HS-5 (cell line): ENCODE measurements around the gene EGLN2.
"Not testable (repeated sequence)": the region's sequence is repeated elsewhere in the genome, so short reads cannot be mapped to it uniquely, and the experiment has no call there.

Experiments used
- DNase-seq: peaks from one replicate; pipeline ENCODE4 v3.0.0-alpha.2; 2012; ENCODE audit warnings: low read depth

Gene EGLN2

GRCh38 chr19:40798683-40799557 is at the start of gene EGLN2:
Gene EGLN2, plus strand, starts transcription at chr19:40799191. Its CDS starts 1,382 bp downstream, at chr19:40800573.
- peak; percentile 95 for DNase-seq

- peak; percentile 99 for DNase-seq
Measured at GRCh38 chr19:40750058-40750873, 48.7 kb upstream of the EGLN2 start, which contains the start of gene ACTMAP. Gene ACTMAP, minus strand, starts transcription at chr19:40750477. Its CDS starts 674 bp downstream, at chr19:40749803.

DNA sequence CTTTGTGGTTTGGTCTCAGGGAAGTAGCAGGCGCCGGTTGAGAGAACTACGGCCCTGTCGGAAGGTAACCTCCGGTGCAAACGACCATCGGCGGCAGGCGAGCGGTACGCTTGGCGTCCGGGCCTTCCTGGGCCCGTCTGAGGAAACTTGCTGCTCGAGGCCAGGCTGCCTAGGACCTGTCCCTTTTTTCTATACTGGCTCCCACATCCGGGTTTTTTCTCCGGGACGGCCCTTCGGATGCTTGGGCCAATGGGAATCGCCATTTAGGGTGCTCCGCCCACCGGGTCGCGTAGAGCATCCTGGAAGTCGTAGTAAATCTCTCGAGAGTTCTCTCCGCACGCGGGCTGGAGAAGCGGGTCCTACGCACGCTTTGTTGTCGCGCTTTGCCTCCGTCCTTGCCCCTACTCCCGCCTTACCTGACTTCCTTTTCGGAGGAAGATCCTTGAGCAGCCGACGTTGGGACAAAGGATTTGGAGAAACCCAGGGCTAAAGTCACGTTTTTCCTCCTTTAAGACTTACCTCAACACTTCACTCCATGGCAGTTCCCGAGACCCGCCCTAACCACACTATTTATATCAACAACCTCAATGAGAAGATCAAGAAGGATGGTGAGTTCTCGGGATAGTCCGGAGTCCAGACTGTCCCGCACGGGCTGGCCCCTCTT is 48.0 kb upstream of the EGLN2 start, which contains the start of gene SNRPA:
TSS of gene SNRPA (plus strand) at position 330 of the 664 bp plus-strand sequence. CDS start at position 536, 206 bp downstream.
- DNase-seq, result peak; percentile 94

GRCh38 chr19:40752257-40752781 is 46.7 kb upstream of the EGLN2 start:
- no peak for DNase-seq

DNA sequence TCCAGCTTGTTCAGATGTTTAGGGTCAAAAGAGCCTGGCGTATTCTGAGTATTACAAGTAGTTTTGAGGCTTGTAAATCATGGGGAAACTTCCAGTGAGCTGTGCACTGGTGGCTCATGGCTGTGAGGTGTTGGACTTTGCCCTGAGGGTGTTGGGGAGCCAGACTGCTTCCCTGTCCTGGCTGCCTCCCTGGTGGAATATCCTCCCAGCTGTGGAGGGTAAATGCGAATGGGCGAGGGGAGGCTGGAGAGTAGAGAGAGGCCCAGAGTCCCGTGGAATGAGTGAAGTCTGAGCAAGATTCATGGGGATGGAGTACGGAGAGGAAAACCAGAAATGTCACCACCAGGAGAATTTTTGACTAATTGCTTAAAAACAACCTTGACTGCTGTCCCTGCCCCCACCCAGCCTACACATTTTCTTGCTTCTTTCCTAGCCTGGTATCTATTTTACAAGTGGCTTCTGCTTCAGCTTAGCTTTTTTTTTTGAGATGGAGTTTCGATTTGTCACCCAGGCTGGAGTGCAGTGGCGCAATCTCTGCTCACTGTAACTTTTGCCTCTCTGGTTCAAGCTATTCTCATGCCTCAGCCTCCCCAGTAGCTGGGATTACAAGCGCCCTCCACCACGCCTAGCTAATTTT is 44.3 kb upstream of the EGLN2 start:
- DNase-seq, result no peak

- DNase-seq, result no peak
Measured at GRCh38 chr19:40755248-40755624, 43.8 kb upstream of the EGLN2 start.

- DNase-seq, result no peak
Measured at GRCh38 chr19:40755791-40756190, 43.2 kb upstream of the EGLN2 start.

GRCh38 chr19:40756502-40757110 is 42.4 kb upstream of the EGLN2 start:
- no peak for DNase-seq

- DNase-seq, result no peak
Measured at GRCh38 chr19:40758491-40758890, 40.5 kb upstream of the EGLN2 start.

DNA sequence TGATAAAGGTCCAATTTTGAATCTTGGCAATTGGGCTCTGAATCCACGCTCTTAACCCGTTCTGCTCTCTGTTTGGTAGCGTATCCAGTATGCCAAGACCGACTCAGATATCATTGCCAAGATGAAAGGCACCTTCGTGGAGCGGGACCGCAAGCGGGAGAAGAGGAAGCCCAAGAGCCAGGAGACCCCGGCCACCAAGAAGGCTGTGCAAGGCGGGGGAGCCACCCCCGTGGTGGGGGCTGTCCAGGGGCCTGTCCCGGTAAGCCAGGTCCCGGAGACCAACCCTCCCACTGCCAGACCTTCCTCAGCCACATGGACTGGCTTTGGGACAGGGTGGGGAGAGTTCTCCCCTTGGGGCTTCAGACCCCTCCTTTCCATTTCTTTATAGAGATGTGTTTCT is 39.6 kb upstream of the EGLN2 start:
- no peak for DNase-seq

DNA sequence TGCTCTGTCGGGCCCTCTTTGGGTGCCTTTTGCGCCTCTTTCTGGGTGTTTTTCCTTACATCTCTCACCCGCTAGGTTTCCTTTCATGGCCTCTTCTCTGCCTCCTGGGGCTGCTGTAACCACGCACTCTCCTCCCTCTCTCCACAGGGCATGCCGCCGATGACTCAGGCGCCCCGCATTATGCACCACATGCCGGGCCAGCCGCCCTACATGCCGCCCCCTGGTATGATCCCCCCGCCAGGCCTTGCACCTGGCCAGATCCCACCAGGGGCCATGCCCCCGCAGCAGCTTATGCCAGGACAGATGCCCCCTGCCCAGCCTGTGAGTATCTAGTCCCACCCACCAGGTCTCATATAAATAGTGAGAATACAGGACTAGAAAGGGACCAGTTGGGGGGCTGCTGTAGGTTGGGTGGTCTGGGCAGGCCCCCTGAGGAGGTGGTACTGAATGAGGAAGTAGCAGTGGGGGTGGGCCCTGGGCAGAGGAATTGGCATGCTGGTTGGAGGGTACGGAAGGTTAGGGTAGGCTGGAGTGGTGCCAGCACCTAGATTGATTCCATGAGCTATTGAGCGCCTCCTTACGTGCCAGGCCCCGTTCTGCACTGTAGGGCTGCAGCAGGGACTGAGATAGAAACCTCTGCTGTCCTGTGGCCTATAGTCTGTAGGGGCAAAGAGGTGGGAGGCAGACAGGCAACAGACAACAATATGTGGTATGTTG is 36.1 kb upstream of the EGLN2 start:
- DNase-seq, result no peak

- DNase-seq, result no peak
Measured at GRCh38 chr19:40763526-40763925, 35.5 kb upstream of the EGLN2 start.

DNA sequence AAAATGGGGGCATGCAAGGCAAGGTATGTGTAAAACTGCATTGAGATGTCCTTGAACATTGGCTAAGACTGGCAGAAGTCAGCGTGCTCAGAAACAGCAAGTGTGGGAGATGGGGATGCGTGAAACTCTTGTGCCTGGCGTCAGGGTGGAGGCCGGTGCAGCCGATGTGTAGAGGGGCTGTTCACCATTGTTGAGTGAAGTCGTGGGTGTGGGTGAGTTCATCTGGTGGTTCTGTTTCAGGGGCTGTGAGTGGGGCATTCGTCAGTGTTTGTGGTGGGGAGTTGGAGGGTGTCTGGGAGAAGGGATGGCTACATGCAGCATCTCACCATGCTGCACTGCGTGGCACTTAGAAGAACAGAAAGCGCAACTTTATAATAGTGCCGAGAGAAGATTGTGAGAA is 35.0 kb upstream of the EGLN2 start:
- no peak for DNase-seq

GRCh38 chr19:40766385-40766784 is 32.6 kb upstream of the EGLN2 start:
- not testable (repeated sequence) for DNase-seq

DNA sequence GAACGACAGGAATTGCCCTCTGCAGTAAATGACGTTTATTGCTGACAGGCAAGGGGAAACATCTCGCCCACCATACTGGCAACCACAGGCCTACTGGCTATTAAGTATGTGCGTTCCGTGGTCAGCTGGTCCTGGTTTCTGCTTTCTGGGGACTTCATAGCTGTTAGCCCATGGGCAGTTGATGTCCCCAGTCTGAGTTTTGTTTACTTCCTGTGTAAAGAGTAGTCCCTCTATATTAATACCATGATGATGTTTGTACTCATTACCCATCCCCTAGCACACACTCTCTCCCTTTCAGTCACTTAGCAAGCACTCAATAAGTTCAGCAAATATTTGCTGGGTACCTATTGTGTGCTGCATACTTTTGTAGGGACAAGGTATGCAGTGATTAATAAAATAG is 30.1 kb upstream of the EGLN2 start:
- DNase-seq, result no peak

DNA sequence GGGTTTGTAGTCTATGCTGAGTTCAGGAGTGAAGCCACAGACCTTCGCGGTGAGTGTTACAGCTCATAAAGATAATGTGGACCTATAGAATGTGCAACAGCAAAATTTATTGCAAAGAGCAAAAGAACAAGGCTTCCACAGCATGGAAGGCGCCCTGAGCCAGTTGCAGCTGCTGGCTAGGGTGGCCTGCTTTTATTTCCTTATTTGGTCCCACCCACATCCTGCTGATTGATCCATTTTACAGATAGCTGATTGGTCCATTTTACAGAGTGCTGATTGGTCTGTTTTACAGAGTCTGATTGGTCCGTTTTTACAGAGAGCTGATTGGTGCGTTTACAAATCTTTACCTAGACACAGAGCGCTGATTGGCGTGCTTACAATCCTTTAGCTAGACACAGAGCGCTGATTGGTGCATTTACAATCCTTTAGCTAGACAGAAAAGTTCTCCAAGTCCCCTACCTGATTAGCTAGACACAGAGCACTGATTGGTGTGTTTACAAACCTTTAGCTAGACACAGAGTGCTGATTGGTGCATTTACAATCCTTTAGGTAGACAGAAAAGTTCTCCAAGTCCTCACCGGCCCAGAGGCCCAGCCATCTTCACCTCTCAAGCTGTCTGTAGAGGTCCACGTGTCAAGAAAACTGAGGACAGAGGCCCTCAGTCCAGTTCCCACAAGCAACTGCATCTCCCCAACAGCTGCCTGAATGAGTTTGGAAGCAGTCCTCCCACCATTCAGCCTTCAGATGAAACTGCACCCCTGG is 27.7 kb upstream of the EGLN2 start:
- not testable (repeated sequence) for DNase-seq

DNA sequence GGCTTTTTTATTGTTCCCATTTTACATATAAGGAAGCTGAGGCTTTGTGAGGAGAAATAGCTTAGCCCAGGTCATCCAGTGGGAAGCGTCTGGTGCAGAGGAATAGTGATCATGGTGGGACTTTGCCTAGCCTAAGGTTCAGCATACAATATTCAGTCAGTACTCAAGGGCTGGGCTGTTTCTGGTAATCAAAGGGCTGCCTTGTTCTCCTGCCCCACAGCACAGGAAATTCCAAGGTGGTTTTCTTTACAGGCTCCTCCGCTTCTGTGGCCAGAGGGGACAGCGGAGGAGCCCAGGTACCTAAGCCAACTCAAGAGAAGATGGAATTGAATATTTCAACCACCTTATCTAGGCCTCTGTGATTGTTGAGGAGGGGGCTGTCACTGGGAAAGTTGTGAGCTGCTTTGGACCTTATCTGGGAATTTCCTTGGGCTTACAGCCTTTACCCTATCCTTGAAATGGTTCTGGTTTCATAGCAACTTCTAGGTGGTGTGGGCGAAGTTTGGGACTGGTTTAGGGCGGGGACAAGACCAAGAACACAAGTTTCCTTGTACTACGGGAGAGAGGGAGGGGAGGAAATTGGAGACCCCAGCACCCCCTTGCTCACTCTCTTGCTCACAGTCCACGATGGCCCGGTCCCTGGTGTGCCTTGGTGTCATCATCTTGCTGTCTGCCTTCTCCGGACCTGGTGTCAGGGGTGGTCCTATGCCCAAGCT is 23.9 kb upstream of the EGLN2 start, which contains the start of gene MIA:
TSS of gene MIA (plus strand) at position 606 of the 716 bp plus-strand sequence. CDS start at position 628, 22 bp downstream.
- no peak for DNase-seq

GRCh38 chr19:40775632-40776022 is 23.4 kb upstream of the EGLN2 start:
- no peak for DNase-seq

DNA sequence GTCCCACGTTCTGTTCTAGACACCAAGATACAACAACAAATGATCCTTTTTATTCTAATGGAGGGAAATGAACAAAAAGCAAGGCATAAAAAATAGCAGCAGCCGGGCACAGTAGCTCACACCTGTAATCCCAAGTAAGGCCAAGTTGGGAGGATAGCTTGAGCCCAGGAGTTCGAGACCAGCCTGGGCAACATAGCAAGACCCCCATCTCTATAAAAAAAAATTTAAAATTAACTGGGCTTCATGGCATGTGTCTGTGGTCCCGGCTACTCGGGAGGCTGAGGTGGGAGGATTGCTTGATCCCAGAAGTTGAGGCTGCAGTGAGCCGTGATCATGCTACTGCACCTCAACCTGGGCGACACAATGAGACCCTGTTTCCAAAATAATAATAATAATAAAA is 22.6 kb upstream of the EGLN2 start:
- no peak for DNase-seq
